Activated CD8-positive, alpha-beta memory T cell treated with anti-CD3 and anti-CD28 coated beads, Interleukin-2, amount 50 U/mL, for 24 hours (primary cell): Measurements from ENCODE around the gene EXOSC1.
"Not testable (repeated sequence)": the region's sequence is repeated elsewhere in the genome, so short reads cannot be mapped to it uniquely, and the experiment has no call there.

Experiments
- DNase-seq: peaks from one replicate; pipeline ENCODE4 v3.0.0-alpha.2; 2020; ENCODE audit errors: extremely low read depth

EXOSC1 gene

GRCh38 chr10:97407952-97408248, 37.9 kb downstream of the EXOSC1 start:
- no peak for DNase-seq

- DNase-seq, result no peak
Measured at GRCh38 chr10:97407211-97407951, 38.4 kb downstream of the EXOSC1 start.

- DNase-seq, result not testable (repeated sequence)
Measured at GRCh38 chr10:97406483-97406882, 39.3 kb downstream of the EXOSC1 start.

- DNase-seq, result no peak
Measured at GRCh38 chr10:97406064-97406463, 39.7 kb downstream of the EXOSC1 start.

GRCh38 chr10:97404044-97404443, 41.8 kb downstream of the EXOSC1 start:
- no peak for DNase-seq

- no peak for DNase-seq
Measured at GRCh38 chr10:97401455-97401919, 44.3 kb downstream of the EXOSC1 start.

- DNase-seq, result peak; percentile 79
Measured at GRCh38 chr10:97400665-97401454, 44.9 kb downstream of the EXOSC1 start, which contains the start of gene RRP12. Gene RRP12 (minus strand): TSS chr10:97401340. CDS start chr10:97401231, 109 bp downstream.

- no peak for DNase-seq
Measured at GRCh38 chr10:97399843-97400545, 45.8 kb downstream of the EXOSC1 start.

- DNase-seq, result no peak
Measured at GRCh38 chr10:97396056-97396455, 49.8 kb downstream of the EXOSC1 start.

- no peak for DNase-seq
Measured at GRCh38 chr10:97393034-97393573, 52.7 kb downstream of the EXOSC1 start.

- DNase-seq, result no peak
Measured at GRCh38 chr10:97390091-97390490, 55.7 kb downstream of the EXOSC1 start.

GRCh38 chr10:97388152-97388551, 57.7 kb downstream of the EXOSC1 start:
- DNase-seq, result no peak
